ENCODE results near the gene HSD17B3. TPM values are rescaled to one million over a fixed set of nuclear protein-coding genes. Genes with fewer than 3 reads are reported as not detected.

The HSD17B3 gene
- total and polyA plus RNA-seq, 7 donors: 0.16 to 1.1 (median 0.30) TPM; not detected in 3

- Histone ChIP-seq H3K4me1 (no peaks in the 10 kb centered on the region), H3K36me3 (ENCODE audit: insufficient read depth in 1 of 2, low read depth in 1 of 2) (no peaks in the 10 kb centered on the region), H3K27me3 (ENCODE audit: insufficient read depth in 3 of 3, low read length in 2 of 3) (no peaks in the 10 kb centered on the region), H3K27ac (no peak overlapping the region), H3K9me3 (no peaks in the 10 kb centered on the region), H3K4me3 (no peak overlapping the region)
- TF ChIP-seq, protein P1, sequence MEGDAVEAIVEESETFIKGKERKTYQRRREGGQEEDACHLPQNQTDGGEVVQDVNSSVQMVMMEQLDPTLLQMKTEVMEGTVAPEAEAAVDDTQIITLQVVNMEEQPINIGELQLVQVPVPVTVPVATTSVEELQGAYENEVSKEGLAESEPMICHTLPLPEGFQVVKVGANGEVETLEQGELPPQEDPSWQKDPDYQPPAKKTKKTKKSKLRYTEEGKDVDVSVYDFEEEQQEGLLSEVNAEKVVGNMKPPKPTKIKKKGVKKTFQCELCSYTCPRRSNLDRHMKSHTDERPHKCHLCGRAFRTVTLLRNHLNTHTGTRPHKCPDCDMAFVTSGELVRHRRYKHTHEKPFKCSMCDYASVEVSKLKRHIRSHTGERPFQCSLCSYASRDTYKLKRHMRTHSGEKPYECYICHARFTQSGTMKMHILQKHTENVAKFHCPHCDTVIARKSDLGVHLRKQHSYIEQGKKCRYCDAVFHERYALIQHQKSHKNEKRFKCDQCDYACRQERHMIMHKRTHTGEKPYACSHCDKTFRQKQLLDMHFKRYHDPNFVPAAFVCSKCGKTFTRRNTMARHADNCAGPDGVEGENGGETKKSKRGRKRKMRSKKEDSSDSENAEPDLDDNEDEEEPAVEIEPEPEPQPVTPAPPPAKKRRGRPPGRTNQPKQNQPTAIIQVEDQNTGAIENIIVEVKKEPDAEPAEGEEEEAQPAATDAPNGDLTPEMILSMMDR (IDR thresholded peaks at IDR 0.05): no peak
- no peak for DNase-seq
- intact Hi-C loops (cut with DNase I): no loop called here
- no peak for ATAC-seq
These were observed 2.3 kb upstream of the HSD17B3 start for GRCh38 chr9:96304230-96304629.

GRCh38 chr9:96299823-96300222 lies 2.2 kb downstream of the HSD17B3 start:
- intact Hi-C loops (cut with DNase I): no loop called here
- no peaks in the 10 kb centered on the region for H3K27me3 ChIP-seq (ENCODE audit: insufficient read depth in 3 of 3, low read length in 2 of 3)
- no peaks in the 10 kb centered on the region for H3K4me1 ChIP-seq
- H3K27ac ChIP-seq: no peak overlapping the region
- no peaks in the 10 kb centered on the region for H3K9me3 ChIP-seq
- no peak overlapping the region for H3K4me3 ChIP-seq
- no peak for DNase-seq
- 41 to 57% (median 44%) methylated on average over 4 of the region's 4 CpGs for WGBS, 3 donors
- ATAC-seq: no peak
- TF ChIP-seq, protein P1 (IDR thresholded peaks at IDR 0.05): no peak
- no peaks in the 10 kb centered on the region for H3K36me3 ChIP-seq (ENCODE audit: insufficient read depth in 1 of 2, low read depth in 1 of 2)

GRCh38 chr9:96294159-96294545 lies 7.8 kb downstream of the HSD17B3 start:
- Histone ChIP-seq H3K9me3 (no peaks in the 10 kb centered on the region), H3K36me3 (ENCODE audit: insufficient read depth in 1 of 2, low read depth in 1 of 2) (no peaks in the 10 kb centered on the region), H3K4me3 (no peak overlapping the region), H3K27ac (no peak overlapping the region), H3K4me1 (no peaks in the 10 kb centered on the region), H3K27me3 (ENCODE audit: insufficient read depth in 3 of 3, low read length in 2 of 3) (no peaks in the 10 kb centered on the region)
- intact Hi-C loops (cut with DNase I): no loop called here
- 87 to 95% (median 89%) methylated on average over 3 of the region's 3 CpGs for WGBS, 3 donors
- DNase-seq: no peak
- TF ChIP-seq, protein P1 (IDR thresholded peaks at IDR 0.05): no peak
- no peak for ATAC-seq

DNA sequence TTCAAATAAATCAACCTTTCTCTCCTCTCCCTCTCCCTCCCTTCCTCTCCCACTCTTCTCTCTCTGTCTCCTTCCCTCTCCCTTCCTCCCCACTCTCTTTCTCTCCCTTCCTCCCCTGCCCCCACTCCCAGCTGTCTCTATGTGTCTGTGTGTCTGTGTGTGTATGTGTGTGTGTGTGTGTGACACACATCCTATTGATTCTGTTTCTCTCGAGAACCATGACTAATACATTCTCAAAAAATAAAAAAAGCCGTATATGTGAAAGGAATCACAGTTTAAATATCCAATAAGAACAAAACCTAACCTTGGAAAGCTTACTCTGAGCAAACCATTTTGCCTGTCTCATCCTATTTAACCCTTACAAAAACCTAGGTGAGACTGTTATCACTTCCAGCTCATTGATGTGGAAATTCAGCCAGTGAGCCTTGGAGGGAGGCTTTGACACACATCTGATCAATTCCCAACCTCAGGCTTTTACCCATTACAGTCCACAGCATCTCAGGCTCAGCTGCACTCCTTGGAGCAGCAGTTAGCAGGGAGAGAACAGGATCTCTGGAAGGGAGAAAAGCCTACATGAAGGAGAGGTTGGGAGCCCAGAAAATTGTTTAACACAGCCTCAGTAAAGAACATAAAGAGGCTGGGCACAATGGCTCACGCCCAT lies 8.3 kb downstream of the HSD17B3 start:
- DNase-seq: no peak
- no peaks in the 10 kb centered on the region for H3K4me1 ChIP-seq
- H3K9me3 ChIP-seq: no peaks in the 10 kb centered on the region
- TF ChIP-seq, protein P1 (IDR thresholded peaks at IDR 0.05): no peak
- intact Hi-C loops (cut with DNase I): no loop called here
- ATAC-seq: no peak
- no peak overlapping the region for H3K4me3 ChIP-seq
- H3K27ac ChIP-seq: no peak overlapping the region
- no peaks in the 10 kb centered on the region for H3K27me3 ChIP-seq (ENCODE audit: insufficient read depth in 3 of 3, low read length in 2 of 3)
- no peaks in the 10 kb centered on the region for H3K36me3 ChIP-seq (ENCODE audit: insufficient read depth in 1 of 2, low read depth in 1 of 2)
- 38 to 54% (median 47%) methylated on average over 3 of the region's 3 CpGs for WGBS, 3 donors

DNA sequence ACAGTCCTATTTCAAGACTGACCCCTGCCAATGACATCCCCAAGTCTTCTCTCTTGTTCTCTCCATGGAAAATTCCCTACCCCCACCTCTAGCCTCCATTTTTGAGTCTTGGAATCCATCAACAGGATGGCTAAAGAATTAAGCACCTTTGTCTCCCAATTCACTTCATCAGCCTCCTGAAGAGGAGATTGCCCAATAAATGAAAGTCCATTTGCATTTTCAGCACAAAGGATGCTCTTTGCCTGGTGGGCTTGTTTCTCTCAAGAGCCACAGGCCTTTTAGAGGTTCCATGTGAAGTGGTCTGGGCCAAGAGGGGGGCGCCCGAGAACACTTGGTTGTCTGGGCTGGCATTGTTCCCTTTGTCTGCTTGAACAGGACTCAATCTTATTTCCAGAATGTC lies 12.6 kb downstream of the HSD17B3 start:
- Histone ChIP-seq H3K4me1 (no peaks in the 10 kb centered on the region), H3K9me3 (no peaks in the 10 kb centered on the region), H3K27me3 (ENCODE audit: insufficient read depth in 3 of 3, low read length in 2 of 3) (no peaks in the 10 kb centered on the region), H3K4me3 (no peak overlapping the region), H3K27ac (no peak overlapping the region), H3K36me3 (ENCODE audit: insufficient read depth in 1 of 2, low read depth in 1 of 2) (no peaks in the 10 kb centered on the region)
- intact Hi-C loops (cut with DNase I): no loop called here
- TF ChIP-seq, protein P1 (IDR thresholded peaks at IDR 0.05): no peak
- DNase-seq (no peak), ATAC-seq (no peak)
- 76 to 80% (median 79%) methylated on average over 2 of the region's 2 CpGs for WGBS, 3 donors
